ENCODE results near the gene SLC46A2.

The SLC46A2 gene

DNA sequence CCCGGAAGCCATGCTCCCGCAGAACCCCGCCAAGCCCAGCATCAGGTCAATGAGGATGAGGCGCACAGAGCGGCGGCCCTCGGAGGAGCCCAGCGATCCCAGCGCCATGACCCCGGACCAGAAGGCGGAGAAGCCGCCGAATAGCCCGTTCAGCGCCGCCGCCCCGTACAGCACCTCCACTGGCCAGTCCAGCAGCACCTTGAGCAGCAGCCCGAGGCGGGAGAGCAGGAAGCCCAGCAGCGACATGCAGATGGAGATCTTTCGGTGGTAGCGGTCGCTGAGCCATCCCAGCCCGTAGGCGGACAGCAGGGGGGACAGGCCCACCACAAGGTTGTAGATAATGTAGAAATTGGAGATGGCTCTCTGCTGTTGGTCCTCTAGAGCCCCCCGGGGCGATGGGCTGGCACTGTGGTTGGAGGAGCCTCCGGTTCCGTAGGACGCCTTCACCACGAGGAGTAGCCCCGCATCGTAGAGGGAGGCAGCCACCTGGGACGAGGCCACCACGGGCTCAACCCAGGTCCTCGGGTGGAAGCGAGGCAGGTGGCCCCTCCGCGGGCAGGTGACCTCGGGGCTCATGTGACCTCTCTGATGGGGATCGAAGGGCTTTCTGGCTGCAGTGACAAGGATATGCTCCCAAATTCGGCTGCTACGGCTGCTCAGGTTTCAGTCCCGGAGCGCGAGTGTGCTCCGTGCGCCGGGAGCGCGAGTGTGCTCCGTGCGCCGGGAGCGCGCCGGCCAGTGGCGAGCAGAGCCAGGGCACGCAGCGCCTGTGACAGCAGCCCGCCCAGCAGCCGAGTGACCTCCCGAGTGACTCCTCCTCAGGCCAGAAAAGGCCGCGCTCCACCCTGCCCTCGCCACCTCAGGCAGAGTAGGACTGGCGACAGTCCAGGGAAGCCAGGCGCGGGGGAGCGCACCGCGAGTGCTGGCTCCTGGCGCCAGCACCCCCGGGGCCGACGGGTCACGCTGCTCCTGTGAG is at the start of gene SLC46A2:
TSS of gene SLC46A2 (minus strand) at position 771 of the 976 bp plus-strand sequence. CDS start at position 576, 195 bp downstream.
- DNase-seq (ENCODE audit: low spot score), result no peak
- no peak for FAIRE-seq

GRCh38 chr9:112939418-112939817 is 48.7 kb upstream of the SLC46A2 start:
- DNase-seq (ENCODE audit: low spot score), result no peak

GRCh38 chr9:112933696-112934095 is 43.0 kb upstream of the SLC46A2 start:
- DNase-seq (ENCODE audit: low spot score) (no peak), FAIRE-seq (no peak)

More at GRCh38 chr9:112939418-112939817, 48.7 kb upstream of the SLC46A2 start:
- FAIRE-seq, result no peak

- no peak for FAIRE-seq
- peak; percentile 44 for DNase-seq (ENCODE audit: low spot score)
Observed at GRCh38 chr9:112925058-112925641, 34.5 kb upstream of the SLC46A2 start.

GRCh38 chr9:112921549-112921948 is 30.9 kb upstream of the SLC46A2 start:
- DNase-seq (ENCODE audit: low spot score) (peak; percentile 27), FAIRE-seq (no peak)

DNA sequence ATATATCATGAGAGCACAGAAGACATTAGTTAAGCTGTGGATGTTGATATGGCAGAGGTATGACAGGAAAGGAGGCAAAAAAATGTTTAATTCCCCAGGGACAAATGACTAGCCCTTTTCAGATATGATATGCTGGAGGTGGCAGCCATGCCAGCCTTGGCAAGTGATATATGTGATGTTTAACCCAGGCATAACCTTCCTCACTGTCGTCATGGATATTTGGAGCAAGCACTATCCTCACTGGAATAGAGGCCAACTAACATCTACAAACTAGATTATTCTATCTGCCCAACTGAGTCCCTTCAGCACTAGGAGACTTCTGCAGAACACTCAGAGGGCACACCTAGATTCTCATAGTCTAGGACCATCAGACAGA is 27.3 kb upstream of the SLC46A2 start:
- FAIRE-seq (no peak), DNase-seq (ENCODE audit: low spot score) (no peak)

DNA sequence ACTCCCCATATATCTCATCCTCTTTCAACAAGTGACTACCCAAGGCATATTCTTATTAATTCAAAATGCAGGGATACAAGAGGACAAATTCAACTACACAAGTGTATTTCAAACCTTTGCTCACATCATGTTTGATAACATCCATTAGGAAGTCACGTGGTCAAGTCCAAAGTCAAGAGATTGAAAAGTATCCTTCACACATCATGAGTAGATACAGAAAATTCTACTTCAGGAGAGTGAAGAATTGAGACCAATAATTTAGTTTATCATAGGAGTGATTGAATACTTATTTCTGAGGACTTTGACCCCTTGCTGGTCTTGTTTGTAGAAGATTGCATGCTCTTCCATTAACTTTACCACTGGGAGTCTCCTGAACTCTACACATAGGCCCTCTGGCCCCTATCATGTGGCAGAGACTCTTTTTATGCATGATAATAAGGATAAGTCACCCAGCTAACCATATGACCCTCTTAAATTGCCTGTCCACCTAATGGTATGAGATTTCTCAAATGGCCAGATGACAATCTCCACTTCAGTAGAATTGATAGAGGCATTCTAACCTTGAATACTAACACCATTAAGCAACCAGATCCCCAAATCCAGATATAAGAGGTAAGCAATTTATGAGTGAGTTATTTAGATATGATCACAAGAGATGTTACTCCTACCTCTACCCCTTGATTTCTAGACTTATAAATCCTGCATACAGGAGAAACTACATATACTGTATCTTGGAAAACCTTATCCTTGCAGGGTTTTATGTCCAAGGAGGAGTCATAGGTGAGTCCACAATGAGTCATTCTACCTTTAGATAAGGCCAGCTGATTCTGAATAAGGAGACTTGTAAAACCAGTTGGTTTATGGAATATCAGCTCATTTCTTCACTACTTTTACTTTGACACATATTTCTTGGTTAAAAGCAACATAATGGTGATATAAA is 26.6 kb upstream of the SLC46A2 start:
- FAIRE-seq (no peak), DNase-seq (ENCODE audit: low spot score) (no peak)

DNA sequence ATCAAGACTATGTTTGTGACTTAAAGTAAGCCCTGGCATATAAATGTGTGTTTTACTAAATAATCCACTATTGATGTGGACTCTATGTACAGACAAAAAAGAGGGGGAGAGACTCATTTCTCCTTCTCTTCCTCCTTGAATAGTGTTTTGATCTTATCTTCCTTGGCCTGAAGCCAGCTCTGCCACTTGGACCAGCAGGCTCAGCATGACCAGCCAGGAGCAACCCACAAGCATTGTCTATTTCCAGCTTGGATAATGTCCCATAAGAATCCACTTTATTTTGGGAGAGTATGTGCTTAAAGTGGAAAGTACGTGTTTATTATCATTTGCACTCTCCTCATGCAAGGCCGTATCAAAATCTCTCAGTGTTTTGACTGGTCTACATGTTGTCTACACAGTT is 23.8 kb upstream of the SLC46A2 start:
- DNase-seq (ENCODE audit: low spot score) (no peak), FAIRE-seq (no peak)

DNA sequence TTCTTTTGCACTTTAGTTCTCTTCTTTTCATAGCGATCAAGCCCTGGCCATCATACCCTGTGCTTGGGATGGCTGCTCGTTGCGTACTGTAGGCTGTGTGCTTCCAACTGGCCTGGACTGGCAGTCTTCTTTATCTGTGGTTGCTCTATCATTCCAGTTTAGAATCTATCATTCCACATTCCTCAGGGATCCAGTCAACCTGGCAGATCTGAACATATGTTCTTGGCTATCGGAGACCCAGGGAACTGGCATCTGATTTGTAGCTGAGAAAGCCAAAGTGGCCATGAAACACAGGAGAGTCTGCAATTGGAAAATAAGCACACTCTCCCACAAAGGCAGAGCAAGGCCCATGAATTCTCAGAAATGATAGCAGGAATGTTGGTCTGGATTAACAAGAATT is 22.6 kb upstream of the SLC46A2 start:
- FAIRE-seq, result no peak
- DNase-seq (ENCODE audit: low spot score), result no peak

DNA sequence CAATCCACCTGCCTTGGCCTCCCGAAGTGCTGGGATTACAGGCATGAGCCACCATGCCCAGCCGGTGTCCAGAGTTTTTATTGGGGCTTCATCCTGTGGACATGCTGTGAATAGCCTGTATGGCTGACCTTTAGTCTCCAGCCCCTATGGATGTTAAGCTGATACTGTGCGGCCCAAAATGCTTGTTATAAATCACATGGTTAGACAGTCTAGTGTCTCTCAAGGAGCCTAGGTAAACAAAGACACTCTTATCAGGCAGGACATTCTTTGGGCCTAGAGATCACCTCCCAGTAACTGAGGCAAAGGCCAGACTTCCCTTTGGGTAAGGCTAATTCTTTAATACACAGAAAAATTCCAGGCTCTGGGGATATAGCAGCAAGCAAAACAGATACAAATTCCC is 22.0 kb upstream of the SLC46A2 start:
- DNase-seq (ENCODE audit: low spot score) (no peak), FAIRE-seq (no peak)

GRCh38 chr9:112911736-112912135 is 21.1 kb upstream of the SLC46A2 start:
- DNase-seq (ENCODE audit: low spot score), result no peak
- FAIRE-seq, result no peak

GRCh38 chr9:112905084-112905483 is 14.4 kb upstream of the SLC46A2 start:
- no peak for FAIRE-seq

DNA sequence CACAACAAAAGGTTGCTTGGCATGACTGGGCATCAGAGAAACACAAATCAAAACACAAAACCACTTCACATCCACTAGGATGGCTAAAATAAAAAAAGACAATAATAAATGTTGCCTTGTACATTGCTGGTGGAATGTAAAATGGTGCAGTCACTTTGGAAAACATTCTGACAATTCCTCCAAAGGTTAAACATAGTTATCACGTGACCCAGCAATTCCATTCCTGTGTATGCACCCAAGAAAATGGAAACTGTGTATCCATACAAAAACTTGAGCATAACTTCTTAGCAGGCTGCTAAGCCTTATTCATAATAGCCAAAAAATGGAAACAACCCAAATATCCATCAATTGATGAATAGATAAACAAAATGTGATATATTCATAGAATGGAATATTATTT is 10.2 kb upstream of the SLC46A2 start:
- FAIRE-seq, result no peak

More at GRCh38 chr9:112905084-112905483, 14.4 kb upstream of the SLC46A2 start:
- DNase-seq (ENCODE audit: low spot score), result no peak

DNA sequence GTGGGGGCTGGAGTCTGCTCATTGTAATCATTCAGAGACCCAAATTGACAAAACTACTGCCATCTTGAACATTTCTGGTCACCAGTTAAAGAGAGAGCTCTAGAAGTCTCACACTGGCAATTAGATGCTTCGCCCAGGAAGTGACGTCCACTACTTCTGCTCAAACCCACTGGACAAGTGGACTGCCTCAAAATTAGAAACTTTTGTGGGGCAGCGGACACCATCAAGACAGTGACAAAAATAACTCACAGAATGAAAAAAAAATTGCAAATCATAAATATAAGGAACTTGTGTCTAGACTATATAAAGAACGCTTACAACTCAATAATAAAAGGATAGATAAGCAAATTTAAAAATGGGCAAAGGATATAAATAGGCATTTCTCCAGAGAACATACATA is 9.8 kb upstream of the SLC46A2 start:
- DNase-seq (ENCODE audit: low spot score), result no peak
- no peak for FAIRE-seq

More for the DNA sequence above, 10.2 kb upstream of the SLC46A2 start:
- no peak for DNase-seq (ENCODE audit: low spot score)

DNA sequence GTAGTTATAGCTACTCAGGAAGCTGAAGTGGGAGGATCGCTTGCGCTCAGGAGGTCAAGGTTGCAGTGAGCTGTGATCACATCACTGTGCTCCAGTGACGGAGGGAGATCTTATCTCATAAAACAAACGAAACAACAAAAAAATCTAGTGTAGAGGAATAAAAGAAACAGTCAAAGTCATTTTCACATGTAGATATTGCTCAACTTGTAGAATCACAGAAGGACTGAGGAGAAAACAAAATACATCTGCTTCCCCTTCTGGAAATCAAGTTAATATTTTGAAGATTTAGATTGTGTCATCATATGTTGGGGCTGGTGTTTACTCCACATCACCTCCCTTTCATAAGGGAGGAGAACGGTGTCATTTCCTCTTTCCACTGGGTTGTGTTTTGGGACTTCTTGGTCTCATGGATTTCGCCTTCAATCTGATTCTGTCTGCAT is 8.2 kb upstream of the SLC46A2 start:
- DNase-seq (ENCODE audit: low spot score) (no peak), FAIRE-seq (no peak)

- DNase-seq (ENCODE audit: low spot score) (no peak), FAIRE-seq (no peak)
Observed at GRCh38 chr9:112896131-112896530, 5.5 kb upstream of the SLC46A2 start.

DNA sequence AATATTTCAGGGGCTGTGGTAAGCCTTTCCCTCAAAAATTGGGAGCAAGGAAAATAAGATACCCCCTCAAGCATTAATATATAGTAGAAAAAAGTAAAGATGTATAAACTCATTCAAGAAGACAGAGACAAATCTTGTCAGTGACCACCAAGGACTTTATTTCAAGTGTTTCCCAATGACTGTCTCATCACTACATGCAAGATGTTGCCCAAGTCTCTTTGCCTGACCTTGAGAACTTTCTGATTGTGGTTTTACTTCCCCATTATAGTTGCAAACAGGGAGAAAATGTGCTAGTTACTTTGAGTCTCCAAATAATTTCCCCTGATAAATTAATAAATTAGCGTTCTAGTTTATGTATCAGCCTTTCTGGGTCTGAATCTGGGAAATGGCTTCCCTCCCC is 4.0 kb upstream of the SLC46A2 start:
- no peak for DNase-seq (ENCODE audit: low spot score)
- no peak for FAIRE-seq

GRCh38 chr9:112894041-112894440 is 3.4 kb upstream of the SLC46A2 start:
- no peak for FAIRE-seq
- no peak for DNase-seq (ENCODE audit: low spot score)

GRCh38 chr9:112892981-112893380 is 2.3 kb upstream of the SLC46A2 start:
- DNase-seq (ENCODE audit: low spot score) (no peak), FAIRE-seq (no peak)

DNA sequence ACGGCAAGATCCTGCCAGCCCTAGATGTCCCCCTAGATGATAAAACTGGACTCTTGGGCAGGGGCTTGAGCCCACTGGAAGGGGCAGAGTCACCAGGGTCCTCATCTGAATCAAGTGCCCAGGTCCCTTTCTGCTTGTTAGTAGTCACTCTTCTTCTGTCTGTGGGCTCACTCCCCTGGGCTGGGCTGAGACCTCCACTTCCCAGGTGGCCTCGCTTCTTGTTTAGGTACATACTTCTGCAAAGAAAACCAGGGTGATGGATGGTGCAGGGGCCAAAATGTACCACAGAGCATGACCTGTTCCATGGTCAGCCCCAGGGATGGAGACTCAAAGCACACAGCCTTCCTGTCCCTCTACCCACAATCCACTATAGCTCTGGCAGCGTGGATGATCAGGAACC is 845 bp upstream of the SLC46A2 start:
- DNase-seq (ENCODE audit: low spot score) (no peak), FAIRE-seq (no peak)

DNA sequence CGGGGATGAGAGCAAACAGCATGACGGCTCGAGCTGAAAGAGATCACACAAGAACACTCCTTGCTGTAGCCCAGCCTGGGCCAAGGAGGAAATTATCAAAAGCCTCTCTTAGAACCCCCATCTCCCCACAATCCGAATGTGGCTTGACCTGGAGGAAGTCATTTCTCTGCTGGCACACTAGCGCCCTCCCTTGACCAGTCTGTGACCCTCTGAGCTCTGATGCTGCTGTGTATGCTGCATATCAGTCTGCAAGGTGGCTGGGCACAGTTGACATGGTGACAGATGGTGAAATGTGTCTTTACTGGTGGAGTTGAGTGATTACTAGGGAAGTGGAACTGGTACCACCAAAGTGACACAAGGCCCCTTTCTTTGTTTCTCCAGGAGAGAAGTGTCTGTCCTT is 3.3 kb downstream of the SLC46A2 start:
- no peak for DNase-seq (ENCODE audit: low spot score)
- no peak for FAIRE-seq

Measured in urothelium cell line (cell line).